SK-N-SH treated with all-trans-retinoic acid at 6 μM for 48 hours (cell line): ENCODE data around the gene MEF2C.

Experiments
- POU6F1 ChIP-seq: fragments of 250-450 bp; sonication (Bioruptor Pico); IDR thresholded peaks from 2 replicates; pipeline ENCODE4 v1.8.0; 2021; ENCODE audit warnings: low read depth, mild to moderate bottlenecking, moderate library complexity, borderline replicate concordance
- ZFP3 ChIP-seq: fragments of 250-450 bp; sonication (Bioruptor Pico); IDR thresholded peaks from 2 replicates; pipeline ENCODE4 v1.5.0; 2020; ENCODE audit warnings: mild to moderate bottlenecking, moderate library complexity
- ZNF70 ChIP-seq: fragments of 450-650 bp; formaldehyde crosslinking; IDR thresholded peaks from 2 replicates; pipeline ENCODE4 v1.5.0; 2020; ENCODE audit warnings: mild to moderate bottlenecking, moderate library complexity

GRCh38 chr5:88863523-88863922 lies 19.5 kb downstream of the MEF2C start:
- TF ChIP-seq ZFP3: no peak
- TF ChIP-seq POU6F1 (CRISPR knock-in tag): no peak
- no peak for TF ChIP-seq ZNF70 (CRISPR knock-in tag)
